K562 (cell line): ENCODE data around the gene ABCA8. TPM values are rescaled to one million over a fixed set of nuclear protein-coding genes. Genes with fewer than 3 reads are reported as not detected.

Source experiments
- ATAC-seq: fragments of 200-7000 bp; cut with Tn5 transposase; 3 replicates; pipeline ENCODE4 v1.9.1; 2020; ENCODE audit warnings: moderate library complexity
- BruUV-seq: library from RNA; stranded (reverse); fragments of 400-500 nt; replicated peaks from 2 replicates; lab custom pipeline; 2021; lab: Mats Ljungman, UMichigan
- CTCF ChIA-PET: fragments of 300-600 bp; formaldehyde crosslinking; extraction: SDS; loops from one replicate; lab custom pipeline; 2021; ENCODE audit warnings: low intra/inter-chr PET ratio; lab: Yijun Ruan, JAX
- POLR2A ChIA-PET: fragments of 300-600, 350-650 bp; sonication (Branson Sonifier 250); formaldehyde crosslinking; extraction: SDS; loops from one replicate; lab custom pipeline; 2021; ENCODE audit warnings: antibody characterized with exemption, inconsistent platforms; lab: Yijun Ruan, JAX
- DNase-seq, 4 experiments: peaks; one replicate each; pipeline versions ENCODE4 v3.0.0 to v3.0.0-alpha.2; 2011 to 2018; ENCODE audit warnings: low spot score in 3 of 4, mixed read lengths in 3 of 4; ENCODE audit errors: extremely low read depth in 1 of 4
- FAIRE-seq: peaks from 2 replicates; lab custom pipeline; 2011; peaks lifted over from hg19 to GRCh38; lab: Jason Lieb, UNC
- H2AFZ ChIP-seq: 2 replicates; pipeline ENCODE4 v1.6.0; 2011; ENCODE audit warnings: low read depth, low read length, control low read depth, inconsistent platforms
- H3K27ac ChIP-seq: fragments of 200-600 bp; 3 replicates; pipeline ENCODE4 v1.8.0; 2011; ENCODE audit warnings: low read depth, mild to moderate bottlenecking, control low read depth, inconsistent platforms, low read length, moderate library complexity, mixed read lengths; ENCODE audit errors: extremely low read depth
- H3K27me3 ChIP-seq, 2 experiments: fragments of 300-600 bp in 1 of 2; 2 replicates in 1 of 2; 3 replicates in 1 of 2; pipeline versions ENCODE4 v1.6.0 to v1.8.0; 2011; ENCODE audit warnings: inconsistent platforms in 2 of 2, low read length in 2 of 2, mild to moderate bottlenecking in 1 of 2, mixed read lengths in 1 of 2, moderate library complexity in 1 of 2; ENCODE audit not compliant: control insufficient read depth in 2 of 2, insufficient read depth in 2 of 2
- H3K36me3 ChIP-seq: fragments of 300-600 bp; 3 replicates; pipeline ENCODE4 v1.8.0; 2011; ENCODE audit warnings: mild to moderate bottlenecking, low read length, inconsistent platforms; ENCODE audit not compliant: control insufficient read depth, insufficient read depth
- H3K4me1 ChIP-seq, 2 experiments: fragments of 200-600 bp in 1 of 2; replicated peaks in 1 of 2; 2 replicates in 1 of 2; 3 replicates in 1 of 2; pipeline versions ENCODE4 v1.5.1 to v1.8.0; 2011; ENCODE audit warnings: inconsistent platforms in 2 of 2, low read length in 2 of 2, mild to moderate bottlenecking in 1 of 2, mixed read lengths in 1 of 2, moderate library complexity in 1 of 2; ENCODE audit not compliant: control insufficient read depth in 2 of 2, insufficient read depth in 2 of 2
- H3K4me2 ChIP-seq: 2 replicates; pipeline ENCODE4 v1.6.1; 2011; ENCODE audit warnings: low read length, control low read depth, inconsistent platforms, mixed read lengths; ENCODE audit not compliant: insufficient read depth
- H3K4me3 ChIP-seq: fragments of 200-600 bp; sonication (generic), shearing (Covaris generic); 2 replicates; pipeline ENCODE4 v1.5.1; 2016; ENCODE audit warnings: control low read depth, inconsistent platforms
- H3K79me2 ChIP-seq: fragments of 200-600 bp; 3 replicates; pipeline ENCODE4 v1.8.0; 2011; ENCODE audit warnings: low read length, inconsistent platforms; ENCODE audit not compliant: control insufficient read depth, insufficient read depth
- H3K9ac ChIP-seq, 2 experiments: 2 replicates each; pipeline versions ENCODE4 v1.6.0 to v1.6.1; 2011; ENCODE audit warnings: low read depth in 2 of 2, low read length in 2 of 2, control low read depth in 1 of 2, inconsistent platforms in 1 of 2, mild to moderate bottlenecking in 1 of 2, mixed read lengths in 1 of 2; ENCODE audit not compliant: insufficient read depth in 1 of 2
- H3K9me1 ChIP-seq: one replicate; pipeline ENCODE4 v1.6.0; 2011; ENCODE audit warnings: inconsistent platforms, mild to moderate bottlenecking, low read length, moderate library complexity; ENCODE audit not compliant: control insufficient read depth, insufficient read depth
- H3K9me3 ChIP-seq: replicated peaks from 2 replicates; pipeline ENCODE4 v1.5.1; 2011; ENCODE audit warnings: low read depth, low read length, inconsistent platforms; ENCODE audit not compliant: control insufficient read depth, insufficient read depth
- H4K20me1 ChIP-seq: replicated peaks from 2 replicates; pipeline ENCODE4 v1.6.1; 2011; ENCODE audit warnings: low read length, inconsistent platforms, mixed read lengths; ENCODE audit not compliant: control insufficient read depth, insufficient read depth
- CBFB ChIP-seq: sonication (generic); formaldehyde crosslinking; IDR thresholded peaks from 2 replicates; pipeline ENCODE4 v1.4.0; 2020; ENCODE audit warnings: mild to moderate bottlenecking, missing genetic modification reagents
- KLF1 ChIP-seq: fragments of 450-650 bp; IDR thresholded peaks from 2 replicates; pipeline ENCODE4 v1.6.1; 2016; ENCODE audit warnings: missing genetic modification characterization, missing compliant biosample characterization
- RAD21 ChIP-seq, 2 experiments: fragments of 250-450 bp in 1 of 2; fragments of 450-650 bp in 1 of 2; sonication (Bioruptor Pico) in 1 of 2; formaldehyde crosslinking in 1 of 2; IDR thresholded peaks in 1 of 2; conservative IDR thresholded peaks in 1 of 2; 2 replicates each; pipeline versions ENCODE4 v1.4.0 to v1.8.0; 2020 to 2022; ENCODE audit warnings: mild to moderate bottlenecking in 2 of 2, moderate library complexity in 1 of 2
- RBM22 ChIP-seq: fragments of 200-400 bp; formaldehyde crosslinking; IDR thresholded peaks from 2 replicates; pipeline ENCODE4 v1.6.1; 2018; ENCODE audit warnings: low read length, low read depth; ENCODE audit not compliant: poor library complexity, severe bottlenecking
- TAL1 ChIP-seq: fragments of 450-650 bp; IDR thresholded peaks from 2 replicates; pipeline ENCODE4 v1.6.1; 2016; ENCODE audit warnings: mild to moderate bottlenecking
- ZNF274 ChIP-seq: IDR thresholded peaks from 2 replicates; pipeline ENCODE4 v1.6.1; 2011; ENCODE audit warnings: low read depth, mild to moderate bottlenecking, low read length, moderate library complexity, borderline replicate concordance
- ZNF436 ChIP-seq: fragments of 250-450, 450-650 bp; sonication (Bioruptor Pico); formaldehyde crosslinking; IDR thresholded peaks from 2 replicates; pipeline ENCODE4 v1.7.0; 2020; ENCODE audit warnings: mild to moderate bottlenecking
- WGBS: fragments of 100-300 bp; shearing (Covaris generic); methylation state at CpG from one replicate; pipeline ENCODE4 v1.1.6; 2016; ENCODE audit warnings: low coverage, mixed read lengths; ENCODE audit not compliant: insufficient coverage; ENCODE audit errors: missing lambda C conversion rate; 5-methylcytosine and 5-hydroxymethylcytosine counted together
- in situ Hi-C: fragments of 300-500 bp; cut with MboI; formaldehyde crosslinking; loops from 4 replicates; pipeline ENCODE4 v1.15.0; 2018; ENCODE audit warnings: inconsistent platforms, mixed read lengths
- intact Hi-C: fragments of 100-400 bp; cut with micrococcal nuclease; formaldehyde crosslinking; loops from 2 replicates; pipeline ENCODE4 v1.14.2; 2022
- polyA plus RNA-seq, 8 experiments: library from polyadenylated mRNA; depleted of rRNA in 4 of 8; stranded (reverse) in 5 of 8; unstranded in 3 of 8; fragments of >200 nt; fragmentation: Nextera tagmentation in 2 of 8; fragmentation: Illumina TruSeq in 1 of 8; extraction: Ambion mirVana in 2 of 8; extraction: Trizol in 1 of 8; gene quantifications; 2 replicates each; pipeline versions ENCODE4 v1.2.1 to v1.2.3, GENCODE V29; 2011 to 2014; ENCODE audit warnings: inconsistent platforms in 1 of 8, missing spikeins in 1 of 8
- total RNA-seq, 7 experiments: library from RNA; depleted of rRNA in 6 of 7; stranded (reverse); fragments of >200 nt in 6 of 7; fragmentation: Illumina TruSeq in 2 of 7; extraction: Trizol in 2 of 7; gene quantifications; 2 replicates each; pipeline versions ENCODE4 v1.2.1 to v1.2.3, GENCODE V29; 2011 to 2021; ENCODE audit warnings: low replicate concordance in 1 of 7

ABCA8 gene
- total and polyA plus RNA-seq, 9 of the 15 experiments (the other 6 are each of a cell fraction or from before 2014, with no cell fraction given): 1.8 to 13.2 (median 12.0) TPM

GRCh38 chr17:68867759-68868516, 87.3 kb downstream of the ABCA8 start:
- Histone ChIP-seq H3K4me2 (no peak overlapping the region), H3K27ac (no peak overlapping the region), H4K20me1 (no peaks in the 10 kb centered on the region), H3K9me1 (no peaks in the 10 kb centered on the region), H3K9ac (no peak overlapping the region), H2AFZ (no peak overlapping the region), H3K4me1 (no peaks in the 10 kb centered on the region), H3K36me3 (no peaks in the 10 kb centered on the region), H3K27me3 (no peaks in the 10 kb centered on the region), H3K4me3 (no peak overlapping the region), H3K9me3 (no peaks in the 10 kb centered on the region), H3K79me2 (no peaks in the 10 kb centered on the region)
- no TSS peak for BruUV-seq
- POLR2A ChIA-PET: interaction anchor here (0.6 kb wide), 1 partner anchor 23 kb away, joined by 3 read pairs; no protein-coding TSS in a partner anchor
- 14% methylated on average over 7 of the region's 7 CpGs for WGBS
- DNase-seq (no peak), FAIRE-seq (no peak), ATAC-seq (no peak)
- TF ChIP-seq KLF1 (tag) (no peak), RBM22 (no peak), ZNF436 (CRISPR knock-in tag) (no peak), TAL1 (no peak), RAD21 (CRISPR knock-in tag; conservative IDR thresholded peaks at IDR 0.05 in 1 of 2, IDR thresholded peaks at IDR 0.05 in 1 of 2) (no peak), ZNF274 (no peak), CBFB (CRISPR knock-in tag) (no peak)
- in situ Hi-C loops (no loop called here), intact Hi-C loops (no loop called here)
- CTCF ChIA-PET: no interaction called here
